GM23248 (cell line): Measurements from ENCODE around the gene TMUB1. TPM values are rescaled to one million over a fixed set of nuclear protein-coding genes. Genes with fewer than 3 reads are reported as not detected.

Source experiments
- DNase-seq: peaks from one replicate; pipeline ENCODE4 v3.0.0-alpha.2; 2015
- H2AFZ ChIP-seq: fragments of 200-600 bp; sonication (generic); 2 replicates; pipeline ENCODE4 v1.6.1; 2016; ENCODE audit warnings: antibody characterized with exemption
- H3F3A ChIP-seq: fragments of 200-600 bp; sonication (generic); 2 replicates; pipeline ENCODE4 v1.6.1; 2016; ENCODE audit warnings: mild to moderate bottlenecking, antibody characterized with exemption, mixed run types; ENCODE audit not compliant: insufficient read depth
- H3K27ac ChIP-seq: fragments of 200-600 bp; sonication (generic); 2 replicates; pipeline ENCODE4 v1.5.1; 2016; ENCODE audit warnings: mild to moderate bottlenecking
- H3K27me3 ChIP-seq: fragments of 200-600 bp; sonication (generic); replicated peaks from 2 replicates; pipeline ENCODE4 v1.6.1; 2016; ENCODE audit warnings: mild to moderate bottlenecking; ENCODE audit not compliant: insufficient read depth
- H3K36me3 ChIP-seq: fragments of 200-600 bp; sonication (generic); 2 replicates; pipeline ENCODE4 v1.6.1; 2016; ENCODE audit warnings: low read depth, mild to moderate bottlenecking
- H3K4me1 ChIP-seq: fragments of 200-600 bp; sonication (generic); 2 replicates; pipeline ENCODE4 v1.6.1; 2016; ENCODE audit warnings: mild to moderate bottlenecking; ENCODE audit not compliant: insufficient read depth
- H3K4me2 ChIP-seq: fragments of 200-600 bp; sonication (generic); one replicate; pipeline ENCODE4 v1.6.1; 2016; ENCODE audit warnings: mild to moderate bottlenecking; ENCODE audit not compliant: unreplicated experiment
- H3K4me3 ChIP-seq: fragments of 200-600 bp; sonication (generic); 2 replicates; pipeline ENCODE4 v1.5.1; 2016; ENCODE audit warnings: mild to moderate bottlenecking
- H3K79me2 ChIP-seq: fragments of 200-600 bp; sonication (generic); 2 replicates; pipeline ENCODE4 v1.6.1; 2016; ENCODE audit warnings: mild to moderate bottlenecking; ENCODE audit not compliant: insufficient read depth
- H3K9ac ChIP-seq: fragments of 200-600 bp; sonication (generic); 2 replicates; pipeline ENCODE4 v1.6.1; 2016; ENCODE audit warnings: mild to moderate bottlenecking
- H3K9me2 ChIP-seq: fragments of 200-600 bp; sonication (generic); 2 replicates; pipeline ENCODE4 v1.6.1; 2016; ENCODE audit warnings: mixed run types, mild to moderate bottlenecking, moderate library complexity; ENCODE audit not compliant: insufficient read depth
- H3K9me3 ChIP-seq: fragments of 200-600 bp; sonication (generic); one replicate; pipeline ENCODE4 v1.6.1; 2017; ENCODE audit warnings: low read depth
- H4K20me1 ChIP-seq: fragments of 200-600 bp; sonication (generic); 2 replicates; pipeline ENCODE4 v1.6.0; 2016; ENCODE audit not compliant: insufficient read depth
- EZH2 ChIP-seq: fragments of 200-600 bp; sonication (generic); IDR thresholded peaks from 2 replicates; pipeline ENCODE4 v1.6.1; 2018; ENCODE audit warnings: antibody characterized with exemption, mild to moderate bottlenecking; ENCODE audit not compliant: insufficient read depth, poor library complexity, severe bottlenecking
- EZH2phosphoT487 ChIP-seq: fragments of 200-600 bp; sonication (generic); IDR thresholded peaks from 2 replicates; pipeline ENCODE4 v1.6.1; 2018; ENCODE audit warnings: antibody characterized with exemption, moderate library complexity, mild to moderate bottlenecking, low read depth; ENCODE audit not compliant: insufficient read depth
- WGBS, 2 experiments: methylation state at CpG; one replicate each; pipeline ENCODE4 v1.1.6; 2015 to 2017; ENCODE audit warnings: low lambda C conversion rate in 2 of 2, low coverage in 1 of 2; ENCODE audit errors: missing lambda C conversion rate in 2 of 2; 5-methylcytosine and 5-hydroxymethylcytosine counted together
- in situ Hi-C: fragments of 300-500 bp; cut with MboI; formaldehyde crosslinking; loops from 2 replicates; pipeline ENCODE4 v1.15.0; 2020
- polyA plus RNA-seq: library from polyadenylated mRNA; unstranded; fragments of >200 nt; fragmentation: Nextera tagmentation; extraction: Ambion mirVana; gene quantifications from 2 replicates; pipeline ENCODE4 v1.2.1, GENCODE V29; 2016
- total RNA-seq: library from RNA; depleted of rRNA; stranded (reverse); fragments of >200 nt; shearing (Covaris generic); gene quantifications from 2 replicates; pipeline ENCODE4 v1.2.3, GENCODE V29; 2014

The TMUB1 gene
- total and polyA plus RNA-seq, 2 experiments from 2014 or later = 19.9 to 33.6 TPM

- Histone ChIP-seq H3K4me1 (peaks cover 20% of the 10 kb centered on the region), H4K20me1 (no peaks in the 10 kb centered on the region; the same call in 1 of the 2 replicates), H3K79me2 (peaks cover 99% of the 10 kb centered on the region), H3K4me3 (no peak overlapping the region), H3K36me3 (no peaks in the 10 kb centered on the region), H3K4me2 (no peak overlapping the region), H3F3A (peaks cover 20% of the 10 kb centered on the region), H3K9me2 (no peaks in the 10 kb centered on the region), H3K9me3 (no peaks in the 10 kb centered on the region), H3K9ac (no peak overlapping the region; the same call in 1 of the 2 replicates), H2AFZ (no peak overlapping the region), H3K27ac (no peak overlapping the region), H3K27me3 (no peaks in the 10 kb centered on the region)
- TF ChIP-seq EZH2phosphoT487 = no peak
- no peak for TF ChIP-seq EZH2
- in situ Hi-C loops = no loop called here
- peak; percentile 71 for DNase-seq
- 58 to 59% methylated on average over 15 of the region's 15 CpGs for WGBS, 2 experiments
Measured at GRCh38 chr7:151109094-151110048, 26.1 kb upstream of the TMUB1 start.

GRCh38 chr7:151107882-151108281, 24.6 kb upstream of the TMUB1 start:
- Histone ChIP-seq H4K20me1 (no peaks in the 10 kb centered on the region; the same call in 1 of the 2 replicates), H3K4me2 (no peak overlapping the region), H3K27me3 (no peaks in the 10 kb centered on the region), H3K9me2 (no peaks in the 10 kb centered on the region), H3K9ac (no peak overlapping the region), H3K79me2 (peaks cover 99% of the 10 kb centered on the region), H3K4me3 (no peak overlapping the region), H3K4me1 (peaks cover 7% of the 10 kb centered on the region; the same call in 1 of the 2 replicates), H2AFZ (no peak overlapping the region), H3K27ac (no peak overlapping the region), H3K9me3 (no peaks in the 10 kb centered on the region), H3K36me3 (no peaks in the 10 kb centered on the region), H3F3A (peaks cover 12% of the 10 kb centered on the region; the same call in 1 of the 2 replicates)
- no peak for DNase-seq
- WGBS, 2 experiments = 95 to 96% methylated on average over 9 to 10 of the region's 10 CpGs
- in situ Hi-C loops = no loop called here
- no peak for TF ChIP-seq EZH2
- TF ChIP-seq EZH2phosphoT487 = no peak

- H3K4me1 ChIP-seq = peaks cover 7% of the 10 kb centered on the region; the same call in 1 of the 2 replicates
- no peak overlapping the region for H3K9ac ChIP-seq
- H3F3A ChIP-seq = peaks cover 7% of the 10 kb centered on the region; the same call in 1 of the 2 replicates
- no peak for TF ChIP-seq EZH2phosphoT487
- no peak for TF ChIP-seq EZH2
- no peaks in the 10 kb centered on the region for H3K9me3 ChIP-seq
- H4K20me1 ChIP-seq = peaks cover 2% of the 10 kb centered on the region; the same call in 1 of the 2 replicates
- no peaks in the 10 kb centered on the region for H3K27me3 ChIP-seq
- in situ Hi-C loops = no loop called here
- no peak overlapping the region for H3K4me2 ChIP-seq
- no peak overlapping the region for H2AFZ ChIP-seq
- H3K36me3 ChIP-seq = no peaks in the 10 kb centered on the region
- H3K79me2 ChIP-seq = peaks cover 99% of the 10 kb centered on the region
- peak; percentile 35 for DNase-seq
- no peak overlapping the region for H3K27ac ChIP-seq
- no peaks in the 10 kb centered on the region for H3K9me2 ChIP-seq
- 82 to 85% methylated on average over 23 of the region's 23 CpGs for WGBS, 2 experiments
- H3K4me3 ChIP-seq = no peak overlapping the region
Measured at GRCh38 chr7:151104411-151105235, 21.3 kb upstream of the TMUB1 start.

GRCh38 chr7:151103973-151104372, 20.7 kb upstream of the TMUB1 start:
- WGBS, 2 experiments = 94 to 95% methylated on average over 12 of the region's 12 CpGs
- no peaks in the 10 kb centered on the region for H3K9me2 ChIP-seq
- H3K36me3 ChIP-seq = no peaks in the 10 kb centered on the region
- H3K4me2 ChIP-seq = no peak overlapping the region
- H3K9me3 ChIP-seq = no peaks in the 10 kb centered on the region
- peaks cover 6% of the 10 kb centered on the region; the same call in 1 of the 2 replicates for H4K20me1 ChIP-seq
- in situ Hi-C loops = no loop called here
- H3K79me2 ChIP-seq = peaks cover 99% of the 10 kb centered on the region
- no peak overlapping the region for H3K9ac ChIP-seq
- H3K27ac ChIP-seq = no peak overlapping the region
- H3K4me3 ChIP-seq = no peak overlapping the region
- peaks cover 5% of the 10 kb centered on the region; the same call in 1 of the 2 replicates for H3K4me1 ChIP-seq
- no peak overlapping the region for H2AFZ ChIP-seq
- no peak for TF ChIP-seq EZH2
- DNase-seq = no peak
- H3K27me3 ChIP-seq = no peaks in the 10 kb centered on the region
- H3F3A ChIP-seq = peaks cover 7% of the 10 kb centered on the region; the same call in 1 of the 2 replicates
